GM18526 (cell line): ENCODE results near the gene SCGN.

Experiments used
- POLR2A ChIP-seq: IDR thresholded peaks from 3 replicates; pipeline ENCODE4 v1.6.1; 2011; ENCODE audit not compliant: insufficient read length; ENCODE audit errors: extremely low read depth

SCGN gene

GRCh38 chr6:25661129-25661779 is 9.2 kb downstream of the SCGN start:
- no peak for TF ChIP-seq POLR2A

- TF ChIP-seq POLR2A, result no peak
These were observed 13.4 kb downstream of the SCGN start for GRCh38 chr6:25665455-25665854.

GRCh38 chr6:25669413-25669812 is 17.4 kb downstream of the SCGN start:
- TF ChIP-seq POLR2A, result no peak

GRCh38 chr6:25670208-25670607 is 18.2 kb downstream of the SCGN start:
- TF ChIP-seq POLR2A, result no peak

- no peak for TF ChIP-seq POLR2A
These were observed 18.9 kb downstream of the SCGN start for GRCh38 chr6:25670793-25671513.

GRCh38 chr6:25671652-25672051 is 19.6 kb downstream of the SCGN start:
- TF ChIP-seq POLR2A, result no peak

- TF ChIP-seq POLR2A, result no peak
These were observed 23.2 kb downstream of the SCGN start for GRCh38 chr6:25675167-25675566.

- no peak for TF ChIP-seq POLR2A
These were observed 24.8 kb downstream of the SCGN start for GRCh38 chr6:25676775-25677174.

- TF ChIP-seq POLR2A, result no peak
These were observed 29.8 kb downstream of the SCGN start for GRCh38 chr6:25681848-25682247.

- TF ChIP-seq POLR2A, result no peak
These were observed 30.3 kb downstream of the SCGN start for GRCh38 chr6:25682324-25682723.

- no peak for TF ChIP-seq POLR2A
These were observed 32.5 kb downstream of the SCGN start for GRCh38 chr6:25684565-25684964.

- no peak for TF ChIP-seq POLR2A
These were observed 33.2 kb downstream of the SCGN start for GRCh38 chr6:25685251-25685650.

GRCh38 chr6:25685896-25686295 is 33.9 kb downstream of the SCGN start:
- no peak for TF ChIP-seq POLR2A

GRCh38 chr6:25686856-25687255 is 34.8 kb downstream of the SCGN start:
- TF ChIP-seq POLR2A, result no peak

- TF ChIP-seq POLR2A, result no peak
These were observed 38.0 kb downstream of the SCGN start for GRCh38 chr6:25689966-25690365.

- TF ChIP-seq POLR2A, result no peak
These were observed 39.9 kb downstream of the SCGN start for GRCh38 chr6:25691894-25692293.

- TF ChIP-seq POLR2A, result no peak
These were observed 40.5 kb downstream of the SCGN start for GRCh38 chr6:25692472-25692871.
